Liver (tissue), 9 donors: Measurements from ENCODE around the gene PHTF1. TPM values are rescaled to one million over a fixed set of nuclear protein-coding genes. Genes with fewer than 3 reads are reported as not detected.

Source experiments
- DNase-seq: peaks from one replicate; pipeline ENCODE4 v3.0.0-alpha.2; 2017; ENCODE audit warnings: low spot score
- H3K27ac ChIP-seq, 2 donors: one replicate each; pipeline ENCODE4 v1.7.0; 2013; ENCODE audit warnings: inconsistent platforms in 2 of 2, low read length in 2 of 2, control low read depth in 1 of 2, low read depth in 1 of 2, mild to moderate bottlenecking in 1 of 2
- H3K27me3 ChIP-seq, 4 donors: one replicate each; pipeline versions ENCODE4 v1.6.1 to v1.7.0; 2013; ENCODE audit warnings: low read length in 3 of 4, inconsistent platforms in 1 of 4, mild to moderate bottlenecking in 1 of 4, moderate library complexity in 1 of 4; ENCODE audit not compliant: control insufficient read depth in 4 of 4, insufficient read depth in 4 of 4
- H3K36me3 ChIP-seq, 4 donors: one replicate each; pipeline versions ENCODE4 v1.6.1 to v1.7.0; 2013; ENCODE audit warnings: low read length in 3 of 4, mild to moderate bottlenecking in 3 of 4, low read depth in 1 of 4, moderate library complexity in 1 of 4; ENCODE audit not compliant: control insufficient read depth in 4 of 4, insufficient read depth in 3 of 4
- H3K4me1 ChIP-seq, 4 donors: one replicate each; pipeline versions ENCODE4 v1.6.1 to v1.7.0; 2013; ENCODE audit warnings: low read length in 3 of 4, mild to moderate bottlenecking in 3 of 4, moderate library complexity in 1 of 4; ENCODE audit not compliant: control insufficient read depth in 4 of 4, insufficient read depth in 4 of 4
- H3K4me3 ChIP-seq, 3 donors: one replicate each; pipeline versions ENCODE4 v1.6.1 to v1.7.0; 2013; ENCODE audit warnings: low read length in 3 of 3, control low read depth in 1 of 3, low read depth in 1 of 3, mild to moderate bottlenecking in 1 of 3
- H3K9ac ChIP-seq, 2 donors: one replicate each; pipeline ENCODE4 v1.7.0; 2013; ENCODE audit warnings: low read length in 2 of 2, mild to moderate bottlenecking in 2 of 2, moderate library complexity in 2 of 2, control low read depth in 1 of 2, low read depth in 1 of 2
- H3K9me3 ChIP-seq, 4 donors: one replicate each; pipeline versions ENCODE4 v1.6.1 to v1.7.0; 2013; ENCODE audit warnings: low read length in 3 of 4; ENCODE audit not compliant: control insufficient read depth in 4 of 4
- EGR1 ChIP-seq, 2 donors: IDR thresholded peaks; 2 replicates each; pipeline ENCODE4 v1.6.1; 2016 to 2018; ENCODE audit warnings: antibody characterized with exemption in 2 of 2, low read depth in 2 of 2
- FOXA1 ChIP-seq: IDR thresholded peaks from 2 replicates; pipeline ENCODE4 v1.6.1; 2016; ENCODE audit warnings: antibody characterized with exemption
- FOXA2 ChIP-seq: IDR thresholded peaks from 2 replicates; pipeline ENCODE4 v1.6.1; 2016; ENCODE audit warnings: antibody characterized with exemption
- GABPA ChIP-seq, 2 donors: IDR thresholded peaks in 1 of 2; conservative IDR thresholded peaks in 1 of 2; 2 replicates each; pipeline ENCODE4 v1.6.1; 2016; ENCODE audit warnings: antibody characterized with exemption in 2 of 2, mild to moderate bottlenecking in 1 of 2, moderate library complexity in 1 of 2
- HNF4A ChIP-seq, 2 donors: conservative IDR thresholded peaks; 2 replicates each; pipeline ENCODE4 v1.6.1; 2016; ENCODE audit warnings: antibody characterized with exemption in 2 of 2, mild to moderate bottlenecking in 2 of 2
- HNF4G ChIP-seq: IDR thresholded peaks from 2 replicates; pipeline ENCODE4 v1.6.1; 2016; ENCODE audit warnings: antibody characterized with exemption
- JUND ChIP-seq, 2 donors: IDR thresholded peaks; 2 replicates each; pipeline ENCODE4 v1.6.1; 2016; ENCODE audit warnings: antibody characterized with exemption in 2 of 2
- NR2F2 ChIP-seq: IDR thresholded peaks from 2 replicates; pipeline ENCODE4 v1.6.1; 2016; ENCODE audit warnings: antibody characterized with exemption
- RAD21 ChIP-seq, 2 donors: IDR thresholded peaks; 2 replicates each; pipeline ENCODE4 v1.6.1; 2016; ENCODE audit warnings: antibody characterized with exemption in 2 of 2, mild to moderate bottlenecking in 2 of 2
- RXRA ChIP-seq, 2 donors: IDR thresholded peaks; 2 replicates each; pipeline ENCODE4 v1.6.1; 2017 to 2018; ENCODE audit warnings: antibody characterized with exemption in 2 of 2, mild to moderate bottlenecking in 1 of 2
- SP1 ChIP-seq: IDR thresholded peaks from 2 replicates; pipeline ENCODE4 v1.6.1; 2018; ENCODE audit warnings: antibody characterized with exemption, mild to moderate bottlenecking
- TAF1 ChIP-seq: conservative IDR thresholded peaks from 2 replicates; pipeline ENCODE4 v1.6.1; 2016; ENCODE audit warnings: antibody characterized with exemption, mild to moderate bottlenecking
- YY1 ChIP-seq: IDR thresholded peaks from 2 replicates; pipeline ENCODE4 v1.6.1; 2016; ENCODE audit warnings: antibody characterized with exemption, mild to moderate bottlenecking
- WGBS: extraction: QIAGEN DNeasy Blood & Tissue Kit; methylation state at CpG from one replicate; pipeline ENCODE4 v1.1.7; 2013; 5-methylcytosine and 5-hydroxymethylcytosine counted together
- polyA plus RNA-seq, 2 donors: library from polyadenylated mRNA; stranded (reverse) in 1 of 2; unstranded in 1 of 2; fragments of 200-250 nt in 1 of 2; fragments of >200 nt in 1 of 2; fragmentation: Nextera tagmentation in 1 of 2; extraction: Ambion mirVana in 1 of 2; gene quantifications; one replicate each; pipeline versions ENCODE4 v1.2.1 to v1.2.3, GENCODE V29; 2013 to 2015
- total RNA-seq, 2 donors: library from RNA; depleted of rRNA; stranded (reverse); fragments of >200 nt; gene quantifications; one replicate each; pipeline ENCODE4 v1.2.3, GENCODE V29; 2014
- TF ChIP-seq, protein P1 (sequence below): IDR thresholded peaks from 2 replicates; pipeline ENCODE4 v1.6.1; 2016; ENCODE audit warnings: antibody characterized with exemption
- TF ChIP-seq, protein P2 (sequence below): IDR thresholded peaks from 2 replicates; pipeline ENCODE4 v1.6.1; 2016; ENCODE audit warnings: antibody characterized with exemption, mild to moderate bottlenecking
- TF ChIP-seq, protein P3 (sequence below): IDR thresholded peaks from 2 replicates; pipeline ENCODE4 v1.6.1; 2016; ENCODE audit warnings: antibody characterized with exemption
- TF ChIP-seq, protein P4 (sequence below): fragments of 150-350 bp; IDR thresholded peaks from 2 replicates; pipeline ENCODE4 v1.5.1; 2017; ENCODE audit warnings: improper control_type of control experiment, low read depth, low read length; ENCODE audit not compliant: missing input control
- donor health status: healthy.
- donor health status: healthy.
- donor health status: healthy.
- donor health status: healthy.
- donor health status: healthy.

The PHTF1 gene
- total and polyA plus RNA-seq, 4 donors: 3.2 to 14.0 (median 7.3) TPM

DNA sequence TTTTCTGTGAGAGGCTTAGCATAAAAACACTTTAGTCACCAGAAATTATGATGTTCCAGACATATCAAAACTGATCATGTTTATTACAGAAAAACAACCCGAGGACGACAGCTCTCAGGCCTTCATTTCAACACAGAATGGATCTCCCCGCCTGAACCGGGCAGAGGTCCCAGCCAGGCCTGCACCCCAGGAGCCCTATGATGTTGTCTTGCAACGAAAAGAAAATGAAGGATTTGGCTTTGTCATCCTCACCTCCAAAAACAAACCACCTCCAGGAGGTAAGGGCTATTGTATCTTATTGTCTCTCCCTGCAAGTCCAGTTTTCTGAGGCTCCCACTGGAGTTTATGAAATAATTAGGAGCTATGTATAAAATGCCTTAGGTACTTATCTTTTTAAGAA, 105.5 kb downstream of the PHTF1 start:
- no peak overlapping the region for H3K4me3 ChIP-seq
- no peaks in the 10 kb centered on the region for H3K9me3 ChIP-seq
- no peaks in the 10 kb centered on the region for H3K4me1 ChIP-seq
- WGBS: 95% methylated on average over 5 of the region's 5 CpGs
- H3K36me3 ChIP-seq: peaks cover 0 to 15% (median 3%) of the 10 kb centered on the region in 4 donors
- no peak overlapping the region for H3K27ac ChIP-seq
- no peaks in the 10 kb centered on the region for H3K27me3 ChIP-seq
- H3K9ac ChIP-seq: no peak overlapping the region
- TF ChIP-seq EGR1 (IDR thresholded peaks at IDR 0.05; ENCODE audit: low read depth in 2 of 2): no peak
- TF ChIP-seq, protein P1, sequence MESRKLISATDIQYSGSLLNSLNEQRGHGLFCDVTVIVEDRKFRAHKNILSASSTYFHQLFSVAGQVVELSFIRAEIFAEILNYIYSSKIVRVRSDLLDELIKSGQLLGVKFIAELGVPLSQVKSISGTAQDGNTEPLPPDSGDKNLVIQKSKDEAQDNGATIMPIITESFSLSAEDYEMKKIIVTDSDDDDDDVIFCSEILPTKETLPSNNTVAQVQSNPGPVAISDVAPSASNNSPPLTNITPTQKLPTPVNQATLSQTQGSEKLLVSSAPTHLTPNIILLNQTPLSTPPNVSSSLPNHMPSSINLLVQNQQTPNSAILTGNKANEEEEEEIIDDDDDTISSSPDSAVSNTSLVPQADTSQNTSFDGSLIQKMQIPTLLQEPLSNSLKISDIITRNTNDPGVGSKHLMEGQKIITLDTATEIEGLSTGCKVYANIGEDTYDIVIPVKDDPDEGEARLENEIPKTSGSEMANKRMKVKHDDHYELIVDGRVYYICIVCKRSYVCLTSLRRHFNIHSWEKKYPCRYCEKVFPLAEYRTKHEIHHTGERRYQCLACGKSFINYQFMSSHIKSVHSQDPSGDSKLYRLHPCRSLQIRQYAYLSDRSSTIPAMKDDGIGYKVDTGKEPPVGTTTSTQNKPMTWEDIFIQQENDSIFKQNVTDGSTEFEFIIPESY: no peak
- TF ChIP-seq HNF4A (conservative IDR thresholded peaks at IDR 0.05): no peak
- no peak for TF ChIP-seq RAD21 (IDR thresholded peaks at IDR 0.05)
- TF ChIP-seq, protein P2, sequence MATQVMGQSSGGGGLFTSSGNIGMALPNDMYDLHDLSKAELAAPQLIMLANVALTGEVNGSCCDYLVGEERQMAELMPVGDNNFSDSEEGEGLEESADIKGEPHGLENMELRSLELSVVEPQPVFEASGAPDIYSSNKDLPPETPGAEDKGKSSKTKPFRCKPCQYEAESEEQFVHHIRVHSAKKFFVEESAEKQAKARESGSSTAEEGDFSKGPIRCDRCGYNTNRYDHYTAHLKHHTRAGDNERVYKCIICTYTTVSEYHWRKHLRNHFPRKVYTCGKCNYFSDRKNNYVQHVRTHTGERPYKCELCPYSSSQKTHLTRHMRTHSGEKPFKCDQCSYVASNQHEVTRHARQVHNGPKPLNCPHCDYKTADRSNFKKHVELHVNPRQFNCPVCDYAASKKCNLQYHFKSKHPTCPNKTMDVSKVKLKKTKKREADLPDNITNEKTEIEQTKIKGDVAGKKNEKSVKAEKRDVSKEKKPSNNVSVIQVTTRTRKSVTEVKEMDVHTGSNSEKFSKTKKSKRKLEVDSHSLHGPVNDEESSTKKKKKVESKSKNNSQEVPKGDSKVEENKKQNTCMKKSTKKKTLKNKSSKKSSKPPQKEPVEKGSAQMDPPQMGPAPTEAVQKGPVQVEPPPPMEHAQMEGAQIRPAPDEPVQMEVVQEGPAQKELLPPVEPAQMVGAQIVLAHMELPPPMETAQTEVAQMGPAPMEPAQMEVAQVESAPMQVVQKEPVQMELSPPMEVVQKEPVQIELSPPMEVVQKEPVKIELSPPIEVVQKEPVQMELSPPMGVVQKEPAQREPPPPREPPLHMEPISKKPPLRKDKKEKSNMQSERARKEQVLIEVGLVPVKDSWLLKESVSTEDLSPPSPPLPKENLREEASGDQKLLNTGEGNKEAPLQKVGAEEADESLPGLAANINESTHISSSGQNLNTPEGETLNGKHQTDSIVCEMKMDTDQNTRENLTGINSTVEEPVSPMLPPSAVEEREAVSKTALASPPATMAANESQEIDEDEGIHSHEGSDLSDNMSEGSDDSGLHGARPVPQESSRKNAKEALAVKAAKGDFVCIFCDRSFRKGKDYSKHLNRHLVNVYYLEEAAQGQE: no peak
- TF ChIP-seq, protein P3, sequence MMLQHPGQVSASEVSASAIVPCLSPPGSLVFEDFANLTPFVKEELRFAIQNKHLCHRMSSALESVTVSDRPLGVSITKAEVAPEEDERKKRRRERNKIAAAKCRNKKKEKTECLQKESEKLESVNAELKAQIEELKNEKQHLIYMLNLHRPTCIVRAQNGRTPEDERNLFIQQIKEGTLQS: no peak
- no peak for TF ChIP-seq TAF1
- no peak for TF ChIP-seq GABPA (IDR thresholded peaks at IDR 0.05 in 1 of 2, conservative IDR thresholded peaks at IDR 0.05 in 1 of 2)
- no peak for TF ChIP-seq JUND (IDR thresholded peaks at IDR 0.05)
- no peak for TF ChIP-seq NR2F2
- TF ChIP-seq HNF4G: no peak
- TF ChIP-seq SP1: no peak
- TF ChIP-seq, protein P4, sequence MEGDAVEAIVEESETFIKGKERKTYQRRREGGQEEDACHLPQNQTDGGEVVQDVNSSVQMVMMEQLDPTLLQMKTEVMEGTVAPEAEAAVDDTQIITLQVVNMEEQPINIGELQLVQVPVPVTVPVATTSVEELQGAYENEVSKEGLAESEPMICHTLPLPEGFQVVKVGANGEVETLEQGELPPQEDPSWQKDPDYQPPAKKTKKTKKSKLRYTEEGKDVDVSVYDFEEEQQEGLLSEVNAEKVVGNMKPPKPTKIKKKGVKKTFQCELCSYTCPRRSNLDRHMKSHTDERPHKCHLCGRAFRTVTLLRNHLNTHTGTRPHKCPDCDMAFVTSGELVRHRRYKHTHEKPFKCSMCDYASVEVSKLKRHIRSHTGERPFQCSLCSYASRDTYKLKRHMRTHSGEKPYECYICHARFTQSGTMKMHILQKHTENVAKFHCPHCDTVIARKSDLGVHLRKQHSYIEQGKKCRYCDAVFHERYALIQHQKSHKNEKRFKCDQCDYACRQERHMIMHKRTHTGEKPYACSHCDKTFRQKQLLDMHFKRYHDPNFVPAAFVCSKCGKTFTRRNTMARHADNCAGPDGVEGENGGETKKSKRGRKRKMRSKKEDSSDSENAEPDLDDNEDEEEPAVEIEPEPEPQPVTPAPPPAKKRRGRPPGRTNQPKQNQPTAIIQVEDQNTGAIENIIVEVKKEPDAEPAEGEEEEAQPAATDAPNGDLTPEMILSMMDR: no peak
- no peak for TF ChIP-seq RXRA (IDR thresholded peaks at IDR 0.05)
- TF ChIP-seq YY1: no peak
- no peak for TF ChIP-seq FOXA1
- no peak for DNase-seq

DNA sequence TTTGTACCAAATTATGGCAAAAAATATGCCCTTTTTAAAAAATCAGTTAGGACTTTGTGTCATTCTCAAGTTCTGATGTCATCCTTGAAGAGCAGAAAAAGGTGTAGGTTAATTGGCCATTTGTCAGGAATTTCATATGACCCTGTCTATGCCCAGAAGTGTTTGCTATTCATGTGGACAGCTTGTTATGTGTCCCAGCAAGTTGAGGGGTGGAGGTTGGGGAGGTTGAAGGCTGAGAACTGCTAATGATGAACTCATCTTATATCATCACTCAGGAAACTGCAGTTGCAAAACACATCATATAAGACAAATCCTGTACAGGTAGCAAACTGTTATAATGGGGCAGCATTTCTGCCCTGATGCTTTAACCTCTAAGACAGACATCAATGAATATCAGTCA, 106.5 kb downstream of the PHTF1 start:
- TF ChIP-seq FOXA2 (no peak), SP1 (no peak), NR2F2 (no peak), JUND (IDR thresholded peaks at IDR 0.05) (no peak), EGR1 (IDR thresholded peaks at IDR 0.05; ENCODE audit: low read depth in 2 of 2) (no peak), RAD21 (IDR thresholded peaks at IDR 0.05) (no peak), GABPA (IDR thresholded peaks at IDR 0.05 in 1 of 2, conservative IDR thresholded peaks at IDR 0.05 in 1 of 2) (no peak), YY1 (no peak), TAF1 (no peak), HNF4G (no peak), RXRA (IDR thresholded peaks at IDR 0.05) (no peak), HNF4A (conservative IDR thresholded peaks at IDR 0.05) (no peak)
- TF ChIP-seq, protein P2: no peak
- TF ChIP-seq, protein P1: no peak
- H3K27me3 ChIP-seq: no peaks in the 10 kb centered on the region
- peaks cover 0 to 12% (median 4%) of the 10 kb centered on the region in 4 donors for H3K36me3 ChIP-seq

More for the DNA sequence above, 106.5 kb downstream of the PHTF1 start:
- DNase-seq: no peak
- Histone ChIP-seq H3K4me1 (no peaks in the 10 kb centered on the region), H3K9me3 (no peaks in the 10 kb centered on the region), H3K9ac (no peak overlapping the region), H3K27ac (no peak overlapping the region), H3K4me3 (no peak overlapping the region)
